GM23248 (cell line): ENCODE measurements around the gene ZNF385B. TPM values are rescaled to one million over a fixed set of nuclear protein-coding genes. Genes with fewer than 3 reads are reported as not detected.

ENCODE experiments used
- DNase-seq: peaks from one replicate; pipeline ENCODE4 v3.0.0-alpha.2; 2015
- H2AFZ ChIP-seq: fragments of 200-600 bp; sonication (generic); 2 replicates; pipeline ENCODE4 v1.6.1; 2016; ENCODE audit warnings: antibody characterized with exemption
- H3F3A ChIP-seq: fragments of 200-600 bp; sonication (generic); 2 replicates; pipeline ENCODE4 v1.6.1; 2016; ENCODE audit warnings: mild to moderate bottlenecking, antibody characterized with exemption, mixed run types; ENCODE audit not compliant: insufficient read depth
- H3K27ac ChIP-seq: fragments of 200-600 bp; sonication (generic); 2 replicates; pipeline ENCODE4 v1.5.1; 2016; ENCODE audit warnings: mild to moderate bottlenecking
- H3K27me3 ChIP-seq: fragments of 200-600 bp; sonication (generic); replicated peaks from 2 replicates; pipeline ENCODE4 v1.6.1; 2016; ENCODE audit warnings: mild to moderate bottlenecking; ENCODE audit not compliant: insufficient read depth
- H3K36me3 ChIP-seq: fragments of 200-600 bp; sonication (generic); 2 replicates; pipeline ENCODE4 v1.6.1; 2016; ENCODE audit warnings: low read depth, mild to moderate bottlenecking
- H3K4me1 ChIP-seq: fragments of 200-600 bp; sonication (generic); 2 replicates; pipeline ENCODE4 v1.6.1; 2016; ENCODE audit warnings: mild to moderate bottlenecking; ENCODE audit not compliant: insufficient read depth
- H3K4me2 ChIP-seq: fragments of 200-600 bp; sonication (generic); one replicate; pipeline ENCODE4 v1.6.1; 2016; ENCODE audit warnings: mild to moderate bottlenecking; ENCODE audit not compliant: unreplicated experiment
- H3K4me3 ChIP-seq: fragments of 200-600 bp; sonication (generic); 2 replicates; pipeline ENCODE4 v1.5.1; 2016; ENCODE audit warnings: mild to moderate bottlenecking
- H3K79me2 ChIP-seq: fragments of 200-600 bp; sonication (generic); 2 replicates; pipeline ENCODE4 v1.6.1; 2016; ENCODE audit warnings: mild to moderate bottlenecking; ENCODE audit not compliant: insufficient read depth
- H3K9ac ChIP-seq: fragments of 200-600 bp; sonication (generic); 2 replicates; pipeline ENCODE4 v1.6.1; 2016; ENCODE audit warnings: mild to moderate bottlenecking
- H3K9me2 ChIP-seq: fragments of 200-600 bp; sonication (generic); 2 replicates; pipeline ENCODE4 v1.6.1; 2016; ENCODE audit warnings: mixed run types, mild to moderate bottlenecking, moderate library complexity; ENCODE audit not compliant: insufficient read depth
- H3K9me3 ChIP-seq: fragments of 200-600 bp; sonication (generic); one replicate; pipeline ENCODE4 v1.6.1; 2017; ENCODE audit warnings: low read depth
- H4K20me1 ChIP-seq: fragments of 200-600 bp; sonication (generic); 2 replicates; pipeline ENCODE4 v1.6.0; 2016; ENCODE audit not compliant: insufficient read depth
- EZH2 ChIP-seq: fragments of 200-600 bp; sonication (generic); IDR thresholded peaks from 2 replicates; pipeline ENCODE4 v1.6.1; 2018; ENCODE audit warnings: antibody characterized with exemption, mild to moderate bottlenecking; ENCODE audit not compliant: insufficient read depth, poor library complexity, severe bottlenecking
- EZH2phosphoT487 ChIP-seq: fragments of 200-600 bp; sonication (generic); IDR thresholded peaks from 2 replicates; pipeline ENCODE4 v1.6.1; 2018; ENCODE audit warnings: antibody characterized with exemption, moderate library complexity, mild to moderate bottlenecking, low read depth; ENCODE audit not compliant: insufficient read depth
- WGBS, 2 experiments: methylation state at CpG; one replicate each; pipeline ENCODE4 v1.1.6; 2015 to 2017; ENCODE audit warnings: low lambda C conversion rate in 2 of 2, low coverage in 1 of 2; ENCODE audit errors: missing lambda C conversion rate in 2 of 2; 5-methylcytosine and 5-hydroxymethylcytosine counted together
- in situ Hi-C: fragments of 300-500 bp; cut with MboI; formaldehyde crosslinking; loops from 2 replicates; pipeline ENCODE4 v1.15.0; 2020
- polyA plus RNA-seq: library from polyadenylated mRNA; unstranded; fragments of >200 nt; fragmentation: Nextera tagmentation; extraction: Ambion mirVana; gene quantifications from 2 replicates; pipeline ENCODE4 v1.2.1, GENCODE V29; 2016
- total RNA-seq: library from RNA; depleted of rRNA; stranded (reverse); fragments of >200 nt; shearing (Covaris generic); gene quantifications from 2 replicates; pipeline ENCODE4 v1.2.3, GENCODE V29; 2014

The ZNF385B gene
- total and polyA plus RNA-seq, 2 experiments from 2014 or later, result 0.30 TPM; not detected in 1

GRCh38 chr2:179853108-179853507, 8.3 kb downstream of the ZNF385B start:
- in situ Hi-C loops, result no loop called here

GRCh38 chr2:179850188-179850587, 11.2 kb downstream of the ZNF385B start:
- no peaks in the 10 kb centered on the region for H3K9me3 ChIP-seq
- H3K4me3 ChIP-seq, result no peak overlapping the region
- H2AFZ ChIP-seq, result peak overlapping the region; percentile 40; the same call in 1 of the 2 replicates
- H4K20me1 ChIP-seq, result no peaks in the 10 kb centered on the region
- H3K9ac ChIP-seq, result no peak overlapping the region
- no peaks in the 10 kb centered on the region for H3F3A ChIP-seq
- H3K9me2 ChIP-seq, result no peaks in the 10 kb centered on the region
- H3K36me3 ChIP-seq, result no peaks in the 10 kb centered on the region
- DNase-seq, result peak; percentile 73
- H3K4me1 ChIP-seq, result no peaks in the 10 kb centered on the region
- WGBS, 2 experiments, result 42 to 60% methylated on average over 1 of the region's 1 CpG
- H3K27me3 ChIP-seq, result peaks cover 21% of the 10 kb centered on the region; the same call in 1 of the 2 replicates
- no peak overlapping the region for H3K4me2 ChIP-seq
- no peaks in the 10 kb centered on the region for H3K79me2 ChIP-seq
- TF ChIP-seq EZH2phosphoT487 (no peak), EZH2 (no peak)
- H3K27ac ChIP-seq, result no peak overlapping the region
- in situ Hi-C loops, result no loop called here

More at GRCh38 chr2:179853108-179853507, 8.3 kb downstream of the ZNF385B start:
- Histone ChIP-seq H3K9me3 (no peaks in the 10 kb centered on the region), H3K79me2 (no peaks in the 10 kb centered on the region), H3K27me3 (peaks cover 21% of the 10 kb centered on the region; the same call in 1 of the 2 replicates), H3K27ac (no peak overlapping the region), H3K9me2 (no peaks in the 10 kb centered on the region), H3K9ac (no peak overlapping the region), H2AFZ (no peak overlapping the region), H3K4me3 (no peak overlapping the region), H3F3A (no peaks in the 10 kb centered on the region), H4K20me1 (no peaks in the 10 kb centered on the region), H3K4me1 (no peaks in the 10 kb centered on the region), H3K36me3 (no peaks in the 10 kb centered on the region), H3K4me2 (no peak overlapping the region)
- DNase-seq, result no peak
- TF ChIP-seq EZH2phosphoT487 (no peak), EZH2 (no peak)

- H3K9ac ChIP-seq, result no peak overlapping the region
- no peaks in the 10 kb centered on the region for H3K9me3 ChIP-seq
- H3K4me1 ChIP-seq, result no peaks in the 10 kb centered on the region
- no peaks in the 10 kb centered on the region for H3K36me3 ChIP-seq
- no peak overlapping the region for H3K4me3 ChIP-seq
- H3K79me2 ChIP-seq, result no peaks in the 10 kb centered on the region
- no peaks in the 10 kb centered on the region for H4K20me1 ChIP-seq
- in situ Hi-C loops, result no loop called here
- no peaks in the 10 kb centered on the region for H3F3A ChIP-seq
- no peak for TF ChIP-seq EZH2phosphoT487
- no peak overlapping the region for H3K27ac ChIP-seq
- peaks cover 21% of the 10 kb centered on the region; the same call in 1 of the 2 replicates for H3K27me3 ChIP-seq
- no peak overlapping the region for H2AFZ ChIP-seq
- no peaks in the 10 kb centered on the region for H3K9me2 ChIP-seq
- no peak for DNase-seq
- H3K4me2 ChIP-seq, result no peak overlapping the region
Observed at GRCh38 chr2:179849719-179850118, 11.7 kb downstream of the ZNF385B start.

- in situ Hi-C loops, result no loop called here
- H3K4me2 ChIP-seq, result no peak overlapping the region
- H3K27me3 ChIP-seq, result peaks cover 6% of the 10 kb centered on the region; the same call in 1 of the 2 replicates
- no peak for DNase-seq
- no peak overlapping the region for H3K9ac ChIP-seq
- no peaks in the 10 kb centered on the region for H4K20me1 ChIP-seq
- H2AFZ ChIP-seq, result no peak overlapping the region
- no peak for TF ChIP-seq EZH2phosphoT487
- TF ChIP-seq EZH2, result no peak
- H3K4me3 ChIP-seq, result no peak overlapping the region
- no peaks in the 10 kb centered on the region for H3K4me1 ChIP-seq
- H3K36me3 ChIP-seq, result no peaks in the 10 kb centered on the region
- H3K27ac ChIP-seq, result no peak overlapping the region
- no peaks in the 10 kb centered on the region for H3K9me2 ChIP-seq
- H3F3A ChIP-seq, result no peaks in the 10 kb centered on the region
- no peaks in the 10 kb centered on the region for H3K79me2 ChIP-seq
- H3K9me3 ChIP-seq, result no peaks in the 10 kb centered on the region
Observed at GRCh38 chr2:179843541-179843940, 17.9 kb downstream of the ZNF385B start.

GRCh38 chr2:179842498-179843153, 18.8 kb downstream of the ZNF385B start:
- H3K9me3 ChIP-seq, result no peaks in the 10 kb centered on the region
- in situ Hi-C loops, result no loop called here
- no peak overlapping the region for H3K4me3 ChIP-seq
- no peaks in the 10 kb centered on the region for H3F3A ChIP-seq
- H4K20me1 ChIP-seq, result no peaks in the 10 kb centered on the region
- H3K9ac ChIP-seq, result no peak overlapping the region
- TF ChIP-seq EZH2 (no peak), EZH2phosphoT487 (no peak)
- H3K27me3 ChIP-seq, result peaks cover 3% of the 10 kb centered on the region; the same call in 1 of the 2 replicates
- H3K27ac ChIP-seq, result no peak overlapping the region
- peaks cover 2% of the 10 kb centered on the region for H3K4me1 ChIP-seq
- 31 to 39% methylated on average over 4 of the region's 4 CpGs for WGBS, 2 experiments
- H3K4me2 ChIP-seq, result no peak overlapping the region
- DNase-seq, result peak; percentile 18
- no peaks in the 10 kb centered on the region for H3K9me2 ChIP-seq
- H3K36me3 ChIP-seq, result no peaks in the 10 kb centered on the region
- no peak overlapping the region for H2AFZ ChIP-seq
- no peaks in the 10 kb centered on the region for H3K79me2 ChIP-seq
